Tibial artery (tissue), 4 donors: ENCODE measurements around the gene COL5A2.

Experiments used
- DNase-seq, 2 donors: peaks; one replicate each; pipeline ENCODE4 v3.0.0-alpha.2; 2019
- H3K27ac ChIP-seq, 2 donors: fragments of 200-600 bp; sonication (generic) in 1 of 2; 1 replicate in 1 of 2; 2 replicates in 1 of 2; pipeline ENCODE4 v1.5.1; 2018 to 2019; ENCODE audit warnings: mild to moderate bottlenecking in 1 of 2
- H3K27me3 ChIP-seq, 2 donors: fragments of 200-600 bp; sonication (generic) in 1 of 2; one replicate each; pipeline versions ENCODE4 v1.5.1 to v1.6.0; 2016 to 2019
- H3K36me3 ChIP-seq, 3 donors: fragments of 200-600 bp; sonication (generic) in 2 of 3; one replicate each; pipeline ENCODE4 v1.5.1; 2016 to 2019; ENCODE audit warnings: mild to moderate bottlenecking in 2 of 3
- H3K4me1 ChIP-seq, 4 donors: fragments of 200-600 bp; sonication (generic) in 2 of 4; 1 replicate in 3 of 4; 2 replicates in 1 of 4; pipeline ENCODE4 v1.5.1; 2016 to 2019
- H3K4me3 ChIP-seq, 2 donors: fragments of 200-600 bp; sonication (generic) in 1 of 2; 1 replicate in 1 of 2; 2 replicates in 1 of 2; pipeline ENCODE4 v1.5.1; 2018 to 2019; ENCODE audit warnings: mild to moderate bottlenecking in 2 of 2
- H3K9me3 ChIP-seq, 3 donors: fragments of 200-600 bp; sonication (generic) in 1 of 3; one replicate each; pipeline ENCODE4 v1.5.1; 2016 to 2019
- intact Hi-C: fragments of 100-400 bp; cut with DNase I; formaldehyde crosslinking; loops from one replicate; pipeline ENCODE4 v1.15.0; 2023; ENCODE audit warnings: low total_unique reads
- TF ChIP-seq, protein P1 (sequence below), 2 experiments: fragments of 200-600 bp in 1 of 2; fragments of 450-650 bp in 1 of 2; IDR thresholded peaks; one replicate each; pipeline ENCODE4 v1.5.1; 2017 to 2019; ENCODE audit warnings: antibody characterized with exemption in 2 of 2, mild to moderate bottlenecking in 1 of 2, moderate library complexity in 1 of 2

The COL5A2 gene

DNA sequence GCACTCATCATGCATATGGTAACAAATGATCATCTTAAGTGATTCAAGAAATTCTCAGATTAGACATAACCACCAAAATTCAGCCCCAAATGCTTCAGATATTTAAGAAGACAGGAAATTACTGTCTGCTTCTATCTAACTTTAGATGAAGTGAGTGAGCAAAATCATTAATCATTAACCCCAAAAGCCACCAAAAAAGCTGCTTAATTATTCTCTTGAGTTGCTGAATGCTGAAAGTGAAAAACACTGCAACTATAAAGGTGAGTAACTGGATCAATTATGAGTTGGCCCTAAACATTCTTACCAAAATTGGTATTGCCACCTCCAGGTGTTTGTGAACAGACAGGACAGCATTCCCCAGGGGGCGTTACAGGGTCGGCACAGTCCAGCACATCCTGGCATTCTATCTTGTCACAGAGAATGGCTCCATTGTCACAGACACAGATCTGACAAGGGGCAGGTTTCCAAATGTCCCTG is 69.6 kb downstream of the COL5A2 start:
- H3K27me3 ChIP-seq, result no peaks in the 10 kb centered on the region
- H3K4me1 ChIP-seq, result peaks cover 0 to 29% (median 0%) of the 10 kb centered on the region in 4 donors
- TF ChIP-seq, protein P1, sequence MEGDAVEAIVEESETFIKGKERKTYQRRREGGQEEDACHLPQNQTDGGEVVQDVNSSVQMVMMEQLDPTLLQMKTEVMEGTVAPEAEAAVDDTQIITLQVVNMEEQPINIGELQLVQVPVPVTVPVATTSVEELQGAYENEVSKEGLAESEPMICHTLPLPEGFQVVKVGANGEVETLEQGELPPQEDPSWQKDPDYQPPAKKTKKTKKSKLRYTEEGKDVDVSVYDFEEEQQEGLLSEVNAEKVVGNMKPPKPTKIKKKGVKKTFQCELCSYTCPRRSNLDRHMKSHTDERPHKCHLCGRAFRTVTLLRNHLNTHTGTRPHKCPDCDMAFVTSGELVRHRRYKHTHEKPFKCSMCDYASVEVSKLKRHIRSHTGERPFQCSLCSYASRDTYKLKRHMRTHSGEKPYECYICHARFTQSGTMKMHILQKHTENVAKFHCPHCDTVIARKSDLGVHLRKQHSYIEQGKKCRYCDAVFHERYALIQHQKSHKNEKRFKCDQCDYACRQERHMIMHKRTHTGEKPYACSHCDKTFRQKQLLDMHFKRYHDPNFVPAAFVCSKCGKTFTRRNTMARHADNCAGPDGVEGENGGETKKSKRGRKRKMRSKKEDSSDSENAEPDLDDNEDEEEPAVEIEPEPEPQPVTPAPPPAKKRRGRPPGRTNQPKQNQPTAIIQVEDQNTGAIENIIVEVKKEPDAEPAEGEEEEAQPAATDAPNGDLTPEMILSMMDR (IDR thresholded peaks at IDR 0.05), result no peak
- DNase-seq, result no peak
- H3K27ac ChIP-seq, result no peak overlapping the region
- intact Hi-C loops, result loop anchor here (10.0 kb wide), 2 partner anchors 175 to 235 kb away; no protein-coding TSS in a partner anchor
- H3K9me3 ChIP-seq, result no peaks in the 10 kb centered on the region
- peaks cover 0 to 3% (median 0%) of the 10 kb centered on the region in 3 donors for H3K36me3 ChIP-seq
- no peak overlapping the region for H3K4me3 ChIP-seq

DNA sequence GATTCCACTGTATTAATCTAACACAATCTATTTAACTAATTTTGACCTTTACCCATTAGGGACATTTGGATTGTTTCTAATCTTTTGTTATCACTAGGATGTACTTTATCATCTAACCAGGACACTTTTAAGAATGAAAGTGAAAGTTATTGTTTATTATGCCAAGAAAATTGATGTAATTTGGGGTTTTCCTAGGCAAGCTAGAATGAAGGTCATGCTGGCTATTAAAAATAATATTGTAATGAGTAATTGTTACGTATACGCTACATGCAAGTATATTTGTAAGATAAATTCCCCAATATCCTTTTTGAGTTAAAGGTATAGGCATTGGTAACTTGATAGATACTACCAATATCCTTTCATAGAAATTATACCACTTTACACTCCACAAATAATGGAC is 74.6 kb downstream of the COL5A2 start:
- no peak for DNase-seq
- Histone ChIP-seq H3K4me3 (no peak overlapping the region), H3K27ac (no peak overlapping the region), H3K36me3 (peaks cover 0 to 3% (median 0%) of the 10 kb centered on the region in 3 donors), H3K4me1 (peaks cover 0 to 37% (median 1%) of the 10 kb centered on the region in 4 donors), H3K9me3 (no peaks in the 10 kb centered on the region), H3K27me3 (no peaks in the 10 kb centered on the region)
- TF ChIP-seq, protein P1 (IDR thresholded peaks at IDR 0.05), result no peak
- intact Hi-C loops, result no loop called here

DNA sequence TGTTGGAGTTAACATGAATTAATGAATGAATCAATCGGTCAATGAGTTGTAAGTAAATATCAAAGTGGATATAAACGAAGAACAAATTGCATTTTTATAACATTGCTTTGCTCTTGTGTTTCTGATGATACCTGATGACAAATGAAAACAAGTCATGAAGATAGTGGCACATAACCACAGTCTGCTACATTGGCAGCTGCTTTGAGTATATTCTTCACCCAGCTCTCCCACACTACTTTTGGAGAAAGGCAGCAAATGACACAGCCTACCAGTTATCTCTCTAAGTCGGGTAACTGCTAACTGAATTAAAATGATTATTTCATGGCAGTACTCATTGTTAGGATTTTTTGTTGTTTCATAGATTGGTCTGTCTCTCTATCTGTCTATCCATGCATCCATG is 76.8 kb downstream of the COL5A2 start:
- Histone ChIP-seq H3K27ac (no peak overlapping the region), H3K27me3 (no peaks in the 10 kb centered on the region), H3K9me3 (no peaks in the 10 kb centered on the region), H3K36me3 (no peaks in the 10 kb centered on the region), H3K4me3 (no peak overlapping the region), H3K4me1 (peaks cover 0 to 35% (median 1%) of the 10 kb centered on the region in 4 donors)
- intact Hi-C loops, result no loop called here
- no peak for DNase-seq
- TF ChIP-seq, protein P1 (IDR thresholded peaks at IDR 0.05), result no peak

DNA sequence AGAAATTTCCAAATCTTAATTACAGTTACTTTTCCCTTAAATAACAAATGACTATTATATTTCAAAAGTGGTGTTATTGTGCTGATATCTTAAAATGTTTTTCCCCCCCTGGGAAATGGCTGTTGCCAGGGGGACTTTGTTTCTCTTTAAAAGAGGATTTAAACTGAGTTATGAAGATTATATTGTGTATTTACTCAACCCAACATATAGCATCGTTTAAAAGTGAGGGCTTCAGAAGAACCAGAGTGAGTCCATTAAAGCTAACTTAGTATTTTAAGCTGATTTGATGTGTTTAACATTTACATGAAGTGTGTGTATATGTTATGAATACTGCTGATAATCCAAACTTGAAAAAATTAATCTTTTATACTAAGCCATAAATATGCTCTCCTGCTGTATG is 81.6 kb downstream of the COL5A2 start:
- H3K27ac ChIP-seq, result peak overlapping the region in 1 of 2 donors; percentile 27
- no peaks in the 10 kb centered on the region for H3K27me3 ChIP-seq
- H3K4me3 ChIP-seq, result no peak overlapping the region
- TF ChIP-seq, protein P1 (IDR thresholded peaks at IDR 0.05), result no peak
- DNase-seq, result no peak
- no peaks in the 10 kb centered on the region for H3K9me3 ChIP-seq
- intact Hi-C loops, result loop anchor here (10.0 kb wide), 1 partner anchor 317 kb away; no protein-coding TSS in a partner anchor
- peaks cover 0 to 56% (median 7%) of the 10 kb centered on the region in 4 donors for H3K4me1 ChIP-seq
- H3K36me3 ChIP-seq, result no peaks in the 10 kb centered on the region

DNA sequence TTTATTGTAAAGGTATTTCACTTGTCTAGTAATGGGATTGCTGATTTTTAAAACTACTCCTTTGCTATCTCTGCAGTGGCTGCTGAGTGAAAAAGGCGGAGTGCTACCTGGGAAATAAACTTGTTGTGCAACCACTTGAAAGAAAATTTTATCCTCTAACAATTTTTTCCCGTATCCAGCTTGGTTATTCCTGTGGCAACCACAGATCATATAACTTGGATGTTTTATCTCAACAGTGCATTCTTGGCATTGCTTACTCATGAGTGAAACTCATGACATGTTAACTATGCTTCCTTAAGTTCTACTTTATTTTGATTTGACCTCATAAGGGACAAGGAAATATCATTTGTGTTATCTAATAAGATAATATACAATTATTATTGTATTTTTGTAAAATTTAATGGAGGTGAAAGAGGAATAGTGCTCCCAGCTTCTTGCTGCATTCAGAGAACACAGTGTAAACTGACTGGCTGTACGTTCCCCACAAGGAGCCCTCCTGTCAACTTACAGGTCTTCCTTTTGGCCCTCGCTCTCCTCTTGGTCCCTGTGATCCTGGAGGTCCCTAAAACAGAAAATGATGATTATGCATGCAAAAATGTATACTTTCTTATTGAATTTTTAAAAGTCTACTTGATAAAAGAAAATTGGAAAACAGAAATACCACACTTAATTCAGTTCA is 82.7 kb downstream of the COL5A2 start:
- no peak overlapping the region for H3K4me3 ChIP-seq
- TF ChIP-seq, protein P1 (IDR thresholded peaks at IDR 0.05), result no peak
- intact Hi-C loops, result loop anchor here (10.0 kb wide), 1 partner anchor 318 kb away; no protein-coding TSS in a partner anchor
- H3K36me3 ChIP-seq, result no peaks in the 10 kb centered on the region
- peak overlapping the region; percentile 21 to 27 for H3K27ac ChIP-seq
- H3K27me3 ChIP-seq, result no peaks in the 10 kb centered on the region
- H3K4me1 ChIP-seq, result peaks cover 0 to 60% (median 14%) of the 10 kb centered on the region in 4 donors
- no peak for DNase-seq
- H3K9me3 ChIP-seq, result no peaks in the 10 kb centered on the region
